ENCODE measurements around the gene LEMD1. TPM values are rescaled to one million over a fixed set of nuclear protein-coding genes. Genes with fewer than 3 reads are reported as not detected.
A peak's percentile ranks its signal among the peaks of the same experiment; 100 is the strongest.

The LEMD1 gene
- total RNA-seq, 2 donors from 2014 or later = 3.1 TPM; not detected in 1

DNA sequence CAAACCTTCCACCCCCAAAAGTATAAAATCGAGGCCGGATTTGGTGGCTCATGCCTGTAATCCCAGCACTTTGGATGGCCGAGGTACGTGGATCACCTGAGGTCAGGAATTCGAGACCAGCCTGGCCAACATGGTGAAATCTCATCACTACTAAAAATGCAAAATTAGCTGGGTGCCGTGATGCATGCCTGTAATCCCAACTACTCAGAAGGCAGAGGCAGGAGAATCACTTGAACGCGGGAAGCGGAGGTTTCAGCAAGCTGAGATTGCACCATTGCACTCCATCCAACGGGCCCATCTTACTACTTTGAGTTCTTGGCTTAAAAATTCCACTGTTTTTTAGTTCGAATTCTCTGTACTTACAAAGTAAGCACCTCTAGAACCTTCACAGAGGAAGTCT lies 76.1 kb downstream of the LEMD1 start:
- Mint-ChIP-seq H3K4me1 (ENCODE audit: low read depth) (peaks cover 9% of the 10 kb centered on the region), H3K27me3 (ENCODE audit: low read depth) (peaks cover 59% of the 10 kb centered on the region), H3K27ac (no peak overlapping the region), H3K9me3 (no peaks in the 10 kb centered on the region), H3K36me3 (ENCODE audit: insufficient read depth in 2 of 2) (no peaks in the 10 kb centered on the region), H3K4me3 (no peak overlapping the region)
- ATAC-seq (replicated peaks in 1 of 2) = no peak
- DNase-seq = no peak

DNA sequence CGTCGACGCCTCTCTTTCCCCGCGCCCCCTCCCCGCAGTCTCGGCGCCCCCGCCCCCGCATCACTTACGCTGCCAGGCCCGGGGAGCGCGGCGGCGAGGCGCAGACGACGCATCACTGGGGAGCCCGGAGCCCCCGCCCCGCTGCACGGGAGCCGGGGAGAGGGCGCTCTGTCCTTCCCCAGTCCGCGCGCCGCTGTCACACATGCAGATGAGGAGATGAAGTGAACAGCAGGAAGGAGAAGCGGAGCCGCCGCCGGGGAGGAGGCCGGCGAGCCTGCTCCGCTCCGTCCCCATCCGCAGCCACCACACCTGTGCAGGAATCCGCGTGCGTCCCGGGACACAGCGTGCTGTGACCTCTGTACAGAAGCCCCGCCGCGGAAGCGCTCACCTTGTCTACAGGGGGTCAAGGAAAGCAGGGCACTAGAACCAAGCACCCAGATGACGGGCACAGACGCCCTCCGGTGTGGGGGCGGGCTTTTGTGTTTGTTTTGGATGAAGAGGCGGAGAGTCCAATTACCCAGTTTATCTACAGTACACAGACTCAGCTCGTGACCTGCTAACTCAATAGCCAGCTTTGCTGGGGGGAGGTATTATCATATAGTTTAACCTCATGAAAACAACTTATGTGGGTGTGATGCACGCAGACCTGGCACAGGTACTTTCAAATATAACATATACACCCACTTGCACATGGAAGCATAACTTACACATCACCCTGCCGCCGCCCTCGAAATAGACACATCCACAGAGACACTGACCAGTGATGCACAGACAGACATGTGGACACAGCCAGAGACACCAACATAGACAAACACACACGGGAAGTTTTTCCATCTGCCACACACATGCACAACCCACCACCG lies 77.6 kb downstream of the LEMD1 start:
- Mint-ChIP-seq H3K27ac (no peak overlapping the region), H3K36me3 (ENCODE audit: insufficient read depth in 2 of 2) (no peaks in the 10 kb centered on the region), H3K27me3 (ENCODE audit: low read depth) (peaks cover 54% of the 10 kb centered on the region), H3K4me1 (ENCODE audit: low read depth) (peaks cover 13% of the 10 kb centered on the region), H3K9me3 (no peaks in the 10 kb centered on the region), H3K4me3 (peak overlapping the region; percentile 79 to 83)
- peak; percentile 52 to 60 for DNase-seq
- ATAC-seq (replicated peaks in 1 of 2) = peak; percentile 77 to 80

GRCh38 chr1:205343431-205344065 lies 78.3 kb downstream of the LEMD1 start:
- Mint-ChIP-seq H3K9me3 (no peaks in the 10 kb centered on the region), H3K4me1 (ENCODE audit: low read depth) (peaks cover 17% of the 10 kb centered on the region), H3K27ac (no peak overlapping the region), H3K4me3 (peak overlapping the region in 1 of 2 donors; percentile 79), H3K27me3 (ENCODE audit: low read depth) (peaks cover 49% of the 10 kb centered on the region), H3K36me3 (ENCODE audit: insufficient read depth in 2 of 2) (no peaks in the 10 kb centered on the region)
- peak; percentile 38 to 39 for ATAC-seq (replicated peaks in 1 of 2)
- DNase-seq = peak in 1 of 2 donors; percentile 29

GRCh38 chr1:205342986-205343385 lies 78.9 kb downstream of the LEMD1 start:
- peaks cover 50% of the 10 kb centered on the region for H3K27me3 Mint-ChIP-seq (ENCODE audit: low read depth)
- no peaks in the 10 kb centered on the region for H3K9me3 Mint-ChIP-seq
- H3K27ac Mint-ChIP-seq = no peak overlapping the region
- peaks cover 17% of the 10 kb centered on the region for H3K4me1 Mint-ChIP-seq (ENCODE audit: low read depth)
- DNase-seq (no peak), ATAC-seq (replicated peaks in 1 of 2) (no peak)
- H3K4me3 Mint-ChIP-seq = peak overlapping the region in 1 of 2 donors; percentile 62
- H3K36me3 Mint-ChIP-seq (ENCODE audit: insufficient read depth in 2 of 2) = no peaks in the 10 kb centered on the region

DNA sequence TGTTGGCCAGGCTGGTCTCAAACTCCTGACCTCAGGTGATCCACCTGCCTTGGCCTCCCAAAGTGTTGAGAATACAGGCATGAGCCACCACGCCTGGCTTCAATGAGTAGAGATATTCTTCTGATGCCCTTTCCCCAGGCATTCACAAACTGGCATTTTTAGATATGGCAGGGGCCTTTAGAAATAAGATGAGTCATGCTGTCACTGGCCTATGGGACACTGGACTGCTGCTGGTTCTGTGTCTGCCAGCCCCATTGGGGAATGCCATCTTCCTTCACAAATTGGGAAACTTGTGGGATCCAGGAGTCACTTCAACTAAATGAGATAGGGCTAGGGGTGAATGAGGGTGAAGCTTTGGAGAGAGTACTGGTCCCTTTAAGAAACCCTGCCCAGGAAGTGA lies 81.2 kb downstream of the LEMD1 start:
- H3K27me3 Mint-ChIP-seq (ENCODE audit: low read depth) = peaks cover 36% of the 10 kb centered on the region
- no peaks in the 10 kb centered on the region for H3K36me3 Mint-ChIP-seq (ENCODE audit: insufficient read depth in 2 of 2)
- no peaks in the 10 kb centered on the region for H3K9me3 Mint-ChIP-seq
- ATAC-seq (replicated peaks in 1 of 2) (no peak), DNase-seq (no peak)
- H3K4me1 Mint-ChIP-seq (ENCODE audit: low read depth) = peaks cover 17% of the 10 kb centered on the region
- H3K27ac Mint-ChIP-seq = no peak overlapping the region
- H3K4me3 Mint-ChIP-seq = no peak overlapping the region

GRCh38 chr1:205339717-205340116 lies 82.1 kb downstream of the LEMD1 start:
- Mint-ChIP-seq H3K36me3 (ENCODE audit: insufficient read depth in 2 of 2) (no peaks in the 10 kb centered on the region), H3K4me1 (ENCODE audit: low read depth) (peaks cover 15% of the 10 kb centered on the region), H3K4me3 (no peak overlapping the region), H3K9me3 (no peaks in the 10 kb centered on the region), H3K27me3 (ENCODE audit: low read depth) (peaks cover 27% of the 10 kb centered on the region), H3K27ac (no peak overlapping the region)
- DNase-seq (no peak), ATAC-seq (replicated peaks in 1 of 2) (peak; percentile 42 to 56)

DNA sequence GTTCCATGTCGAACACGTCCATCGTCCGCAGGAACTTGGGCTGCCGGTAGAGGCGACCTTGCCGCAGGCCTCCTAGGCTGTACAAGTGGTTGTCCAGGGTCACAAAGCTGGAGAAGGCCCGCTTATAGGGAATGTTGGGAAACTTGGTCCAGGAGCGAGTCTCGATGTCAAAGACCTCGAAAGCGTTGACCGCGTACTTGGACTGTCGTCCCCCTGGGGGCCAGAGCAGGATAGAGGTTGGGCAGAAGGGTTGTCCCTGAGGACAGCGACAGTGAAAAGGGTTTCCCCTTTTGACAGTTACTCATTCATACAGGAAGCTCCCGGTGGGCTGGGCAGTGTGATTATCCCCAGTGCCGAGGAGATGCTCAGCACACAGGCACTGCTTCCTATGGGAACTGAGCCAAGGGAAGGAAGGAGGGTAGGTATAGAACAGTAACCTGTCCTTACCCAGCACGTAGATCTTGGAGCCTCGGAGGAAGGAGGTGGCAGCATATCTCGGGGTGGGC lies 82.6 kb downstream of the LEMD1 start:
- ATAC-seq (replicated peaks in 1 of 2) = no peak
- H3K27me3 Mint-ChIP-seq (ENCODE audit: low read depth) = peaks cover 22% of the 10 kb centered on the region

DNA sequence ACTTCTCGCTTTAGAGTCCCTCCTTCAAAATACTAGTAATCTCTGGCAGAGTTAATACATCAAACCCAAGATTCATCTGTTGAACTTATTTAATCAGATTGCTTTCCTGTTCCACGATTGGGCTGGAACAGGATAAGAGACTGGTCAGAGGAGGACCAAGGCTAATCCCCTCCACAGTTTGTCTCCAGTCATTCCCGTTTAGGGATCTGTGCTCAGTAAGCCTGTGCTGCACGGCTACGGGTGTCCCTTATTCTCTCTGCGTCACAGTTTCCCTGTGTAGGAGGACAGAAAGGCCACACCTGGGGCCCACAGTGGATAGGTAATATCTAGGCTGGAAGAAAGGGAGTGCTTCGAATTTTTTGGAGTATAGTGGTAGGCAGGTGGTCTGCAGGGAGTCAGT lies 83.8 kb downstream of the LEMD1 start:
- Mint-ChIP-seq H3K27ac (no peak overlapping the region), H3K4me3 (no peak overlapping the region), H3K4me1 (ENCODE audit: low read depth) (peaks cover 8% of the 10 kb centered on the region), H3K36me3 (ENCODE audit: insufficient read depth in 2 of 2) (no peaks in the 10 kb centered on the region), H3K9me3 (no peaks in the 10 kb centered on the region), H3K27me3 (ENCODE audit: low read depth) (peaks cover 18% of the 10 kb centered on the region)
- DNase-seq (no peak), ATAC-seq (replicated peaks in 1 of 2) (no peak)

More for the DNA sequence above, 82.6 kb downstream of the LEMD1 start:
- no peak overlapping the region for H3K4me3 Mint-ChIP-seq
- peaks cover 10% of the 10 kb centered on the region for H3K4me1 Mint-ChIP-seq (ENCODE audit: low read depth)
- no peak for DNase-seq
- H3K9me3 Mint-ChIP-seq = no peaks in the 10 kb centered on the region
- no peak overlapping the region for H3K27ac Mint-ChIP-seq
- H3K36me3 Mint-ChIP-seq (ENCODE audit: insufficient read depth in 2 of 2) = no peaks in the 10 kb centered on the region

- ATAC-seq (replicated peaks in 1 of 2) (no peak), DNase-seq (no peak)
- Mint-ChIP-seq H3K36me3 (ENCODE audit: insufficient read depth in 2 of 2) (no peaks in the 10 kb centered on the region), H3K27ac (no peak overlapping the region), H3K4me3 (no peak overlapping the region), H3K27me3 (ENCODE audit: low read depth) (peaks cover 13% of the 10 kb centered on the region), H3K4me1 (ENCODE audit: low read depth) (peaks cover 8% of the 10 kb centered on the region), H3K9me3 (no peaks in the 10 kb centered on the region)
Measured at GRCh38 chr1:205337481-205337880, 84.4 kb downstream of the LEMD1 start.

GRCh38 chr1:205335692-205336091 lies 86.2 kb downstream of the LEMD1 start:
- peak; percentile 86 to 90 for ATAC-seq (replicated peaks in 1 of 2)
- Mint-ChIP-seq H3K27ac (no peak overlapping the region), H3K27me3 (ENCODE audit: low read depth) (peaks cover 6% of the 10 kb centered on the region), H3K4me3 (no peak overlapping the region), H3K36me3 (ENCODE audit: insufficient read depth in 2 of 2) (no peaks in the 10 kb centered on the region), H3K4me1 (ENCODE audit: low read depth) (peaks cover 8% of the 10 kb centered on the region), H3K9me3 (no peaks in the 10 kb centered on the region)
- peak; percentile 86 to 88 for DNase-seq

- H3K27me3 Mint-ChIP-seq (ENCODE audit: low read depth) = no peaks in the 10 kb centered on the region
- no peak for DNase-seq
- no peak overlapping the region for H3K27ac Mint-ChIP-seq
- no peaks in the 10 kb centered on the region for H3K36me3 Mint-ChIP-seq (ENCODE audit: insufficient read depth in 2 of 2)
- no peaks in the 10 kb centered on the region for H3K4me1 Mint-ChIP-seq (ENCODE audit: low read depth)
- no peak overlapping the region for H3K4me3 Mint-ChIP-seq
- ATAC-seq (replicated peaks in 1 of 2) = no peak
- H3K9me3 Mint-ChIP-seq = no peaks in the 10 kb centered on the region
Measured at GRCh38 chr1:205332015-205332791, 89.7 kb downstream of the LEMD1 start.

Measured in activated T-cell treated with anti-CD3 and anti-CD28 coated beads, Interleukin-2, amount 50 U/mL, for 72 hours (primary cell).